HG03354 (cell line): ENCODE data around the gene ARF4.
A peak's percentile ranks its signal among the peaks of the same experiment; 100 is the strongest.

ENCODE experiments used
- ATAC-seq: cut with Tn5 transposase; IDR thresholded peaks from one replicate; pipeline ENCODE4 v1.9.1; 2021; ENCODE audit warnings: mild to moderate bottlenecking; ENCODE audit not compliant: unreplicated experiment, poor library complexity, severe bottlenecking

Gene ARF4

GRCh38 chr3:57583544-57583943, 13.6 kb downstream of the ARF4 start:
- no peak for ATAC-seq

GRCh38 chr3:57582474-57583168, 14.5 kb downstream of the ARF4 start:
- no peak for ATAC-seq

- ATAC-seq, result no peak
Measured at GRCh38 chr3:57577801-57578200, 19.3 kb downstream of the ARF4 start.

GRCh38 chr3:57575966-57576626, 21.0 kb downstream of the ARF4 start:
- no peak for ATAC-seq

- ATAC-seq, result no peak
Measured at GRCh38 chr3:57572096-57572495, 25.0 kb downstream of the ARF4 start.

- no peak for ATAC-seq
Measured at GRCh38 chr3:57570878-57571277, 26.3 kb downstream of the ARF4 start.

- ATAC-seq, result no peak
Measured at GRCh38 chr3:57569859-57570450, 27.2 kb downstream of the ARF4 start.

GRCh38 chr3:57559526-57559925, 37.6 kb downstream of the ARF4 start:
- no peak for ATAC-seq

- ATAC-seq, result peak; percentile 24
Measured at GRCh38 chr3:57557085-57557537, 40.0 kb downstream of the ARF4 start.

- ATAC-seq, result peak; percentile 43
Measured at GRCh38 chr3:57556459-57557084, 40.6 kb downstream of the ARF4 start.

GRCh38 chr3:57555738-57556458, 41.2 kb downstream of the ARF4 start, which contains the start of gene PDE12:
Gene PDE12, plus strand, starts transcription at chr3:57556274. Its CDS starts 106 bp downstream, at chr3:57556380.
- ATAC-seq, result peak; percentile 90

- ATAC-seq, result no peak
Measured at GRCh38 chr3:57555306-57555705, 41.8 kb downstream of the ARF4 start.

GRCh38 chr3:57546616-57547015, 50.5 kb downstream of the ARF4 start:
- ATAC-seq, result no peak

- ATAC-seq, result no peak
Measured at GRCh38 chr3:57545636-57546268, 51.4 kb downstream of the ARF4 start.

- no peak for ATAC-seq
Measured at GRCh38 chr3:57544181-57545125, 52.7 kb downstream of the ARF4 start, which contains the start of gene DNAH12. Gene DNAH12, minus strand, starts transcription at chr3:57544344. Its CDS starts 1,474 bp downstream, at chr3:57542870.

- no peak for ATAC-seq
Measured at GRCh38 chr3:57538465-57538864, 58.7 kb downstream of the ARF4 start.

GRCh38 chr3:57530071-57530608, 67.0 kb downstream of the ARF4 start:
- ATAC-seq, result no peak
